IMR-90 (cell line): Measurements from ENCODE around the gene CDK14. TPM values are rescaled to one million over a fixed set of nuclear protein-coding genes. Genes with fewer than 3 reads are reported as not detected.

ENCODE experiments used
- ATAC-seq: fragments of 200-7000 bp; cut with Tn5 transposase; 2 replicates; pipeline ENCODE4 v1.9.1; 2020; ENCODE audit warnings: low read depth, mild to moderate bottlenecking, moderate library complexity
- Bru-seq: library from RNA; stranded (reverse); fragments of 400-500 nt; gene quantifications from one replicate; lab custom pipeline; 2021; lab: Mats Ljungman, UMichigan
- BruChase-seq, 2 experiments: library from RNA; stranded (reverse); fragments of 400-500 nt; gene quantifications; one replicate each; lab custom pipeline; 2021; lab: Mats Ljungman, UMichigan
- BruUV-seq: library from RNA; stranded (reverse); fragments of 400-500 nt; replicated peaks from 2 replicates; lab custom pipeline; 2021; lab: Mats Ljungman, UMichigan
- CTCF ChIA-PET: fragments of 300-600 bp; formaldehyde crosslinking; extraction: SDS; loops from one replicate; lab custom pipeline; 2021; ENCODE audit warnings: antibody characterized with exemption; lab: Yijun Ruan, JAX
- POLR2A ChIA-PET: fragments of 300-600 bp; sonication (Branson Sonifier 250); formaldehyde crosslinking; loops from one replicate; lab custom pipeline; 2022; ENCODE audit warnings: antibody characterized with exemption; ENCODE audit not compliant: unreplicated experiment; lab: Charles Lee
- DNase-seq: peaks from one replicate; pipeline ENCODE4 v3.0.0; 2013
- H2AFZ ChIP-seq: replicated peaks from 2 replicates; pipeline ENCODE3; 2013; ENCODE audit warnings: low read length, mild to moderate bottlenecking; ENCODE audit not compliant: poor library complexity
- H2AK5ac ChIP-seq: 2 replicates; pipeline ENCODE4 v1.6.1; 2013; ENCODE audit warnings: low read depth, low read length, inconsistent platforms
- H2AK9ac ChIP-seq: replicated peaks from 2 replicates; pipeline ENCODE3; 2013; ENCODE audit warnings: mild to moderate bottlenecking, low read depth, low read length, moderate library complexity; ENCODE audit not compliant: poor library complexity
- H2BK120ac ChIP-seq: 2 replicates; pipeline ENCODE4 v1.6.1; 2013; ENCODE audit warnings: low read depth, low read length, inconsistent platforms
- H2BK15ac ChIP-seq: 3 replicates; pipeline ENCODE4 v1.6.1; 2013; ENCODE audit warnings: low read depth, low read length, inconsistent platforms
- H2BK20ac ChIP-seq: 2 replicates; pipeline ENCODE4 v1.6.1; 2013; ENCODE audit warnings: low read depth, mild to moderate bottlenecking, inconsistent platforms, low read length, moderate library complexity
- H2BK5ac ChIP-seq: 2 replicates; pipeline ENCODE4 v1.6.1; 2013; ENCODE audit warnings: mild to moderate bottlenecking, low read depth, low read length, inconsistent platforms; ENCODE audit not compliant: poor library complexity, severe bottlenecking
- H3K14ac ChIP-seq: replicated peaks from 2 replicates; pipeline ENCODE4 v1.6.1; 2013; ENCODE audit warnings: low read depth, low read length, inconsistent platforms
- H3K18ac ChIP-seq: 2 replicates; pipeline ENCODE4 v1.6.1; 2013; ENCODE audit warnings: low read depth, low read length, control low read depth
- H3K23ac ChIP-seq: 2 replicates; pipeline ENCODE4 v1.6.1; 2013; ENCODE audit warnings: low read depth, low read length, inconsistent platforms
- H3K27ac ChIP-seq: 2 replicates; pipeline ENCODE4 v1.5.1; 2013; ENCODE audit warnings: mild to moderate bottlenecking, control low read depth, low read length; ENCODE audit not compliant: insufficient read depth
- H3K27me3 ChIP-seq: 2 replicates; pipeline ENCODE4 v1.6.1; 2013; ENCODE audit warnings: low read length; ENCODE audit not compliant: control insufficient read depth, insufficient read depth
- H3K36me3 ChIP-seq: 2 replicates; pipeline ENCODE4 v1.6.1; 2013; ENCODE audit warnings: low read length, mixed read lengths; ENCODE audit not compliant: control insufficient read depth, insufficient read depth
- H3K4ac ChIP-seq: 2 replicates; pipeline ENCODE4 v1.6.1; 2013; ENCODE audit warnings: low read depth, low read length, inconsistent platforms
- H3K4me1 ChIP-seq: 2 replicates; pipeline ENCODE4 v1.6.1; 2013; ENCODE audit warnings: low read length, mixed read lengths; ENCODE audit not compliant: control insufficient read depth, insufficient read depth
- H3K4me2 ChIP-seq: 2 replicates; pipeline ENCODE4 v1.6.1; 2013; ENCODE audit warnings: low read depth, mild to moderate bottlenecking, control low read depth, low read length, moderate library complexity
- H3K4me3 ChIP-seq: 2 replicates; pipeline ENCODE4 v1.5.1; 2013; ENCODE audit warnings: low read depth, mild to moderate bottlenecking, control low read depth, low read length, moderate library complexity; ENCODE audit not compliant: insufficient read depth
- H3K56ac ChIP-seq: 2 replicates; pipeline ENCODE4 v1.6.1; 2013; ENCODE audit warnings: low read length, inconsistent platforms; ENCODE audit not compliant: insufficient read depth; ENCODE audit errors: extremely low read depth
- H3K79me1 ChIP-seq, 2 experiments: 2 replicates each; pipeline ENCODE4 v1.6.1; 2013; ENCODE audit warnings: low read length in 2 of 2, inconsistent platforms in 1 of 2, low read depth in 1 of 2
- H3K9ac ChIP-seq: 2 replicates; pipeline ENCODE4 v1.6.1; 2013; ENCODE audit warnings: low read depth, low read length, control low read depth
- H3K9me1 ChIP-seq: 2 replicates; pipeline ENCODE4 v1.6.1; 2013; ENCODE audit warnings: low read length, inconsistent platforms; ENCODE audit not compliant: insufficient read depth
- H3K9me3 ChIP-seq: 2 replicates; pipeline ENCODE4 v1.6.1; 2013; ENCODE audit warnings: low read length; ENCODE audit not compliant: control insufficient read depth, insufficient read depth
- H4K20me1 ChIP-seq: 2 replicates; pipeline ENCODE4 v1.6.1; 2013; ENCODE audit warnings: low read length, inconsistent platforms; ENCODE audit not compliant: insufficient read depth
- H4K5ac ChIP-seq: 2 replicates; pipeline ENCODE4 v1.6.1; 2013; ENCODE audit warnings: mild to moderate bottlenecking, low read depth, low read length, control low read depth
- H4K8ac ChIP-seq, 2 experiments: 2 replicates each; pipeline ENCODE4 v1.6.1; 2013; ENCODE audit warnings: low read depth in 2 of 2, low read length in 2 of 2, control low read depth in 1 of 2, inconsistent platforms in 1 of 2
- H4K91ac ChIP-seq: 2 replicates; pipeline ENCODE4 v1.6.1; 2013; ENCODE audit warnings: low read depth, low read length, inconsistent platforms; ENCODE audit not compliant: insufficient read depth
- BHLHE40 ChIP-seq: fragments of 150-350 bp; IDR thresholded peaks from 2 replicates; pipeline ENCODE4 v1.6.1; 2016; ENCODE audit warnings: mild to moderate bottlenecking, low read depth, low read length
- CEBPB ChIP-seq: IDR thresholded peaks from 2 replicates; pipeline ENCODE4 v1.6.1; 2012; ENCODE audit warnings: low read depth, low read length, improper control_type of control experiment
- CHD1 ChIP-seq: IDR thresholded peaks from 2 replicates; pipeline ENCODE4 v1.6.1; 2012; ENCODE audit warnings: low read depth, low read length, improper control_type of control experiment
- CTCF ChIP-seq: conservative IDR thresholded peaks from 2 replicates; pipeline ENCODE4 v1.5.1; 2012; ENCODE audit warnings: mild to moderate bottlenecking, low read depth, low read length, improper control_type of control experiment
- FOS ChIP-seq: fragments of 150-350 bp; IDR thresholded peaks from 2 replicates; pipeline ENCODE4 v1.6.1; 2016; ENCODE audit warnings: low read depth, low read length
- MXI1 ChIP-seq: IDR thresholded peaks from 2 replicates; pipeline ENCODE4 v1.6.1; 2012; ENCODE audit warnings: low read depth, mild to moderate bottlenecking, low read length, moderate library complexity, borderline replicate concordance
- NFE2L2 ChIP-seq: fragments of 150-350 bp; IDR thresholded peaks from 2 replicates; pipeline ENCODE4 v1.6.1; 2016; ENCODE audit warnings: low read depth, mild to moderate bottlenecking, low read length
- POLR2A ChIP-seq: IDR thresholded peaks from 2 replicates; pipeline ENCODE4 v1.6.1; 2012; ENCODE audit warnings: mild to moderate bottlenecking, low read depth, low read length
- RAD21 ChIP-seq: IDR thresholded peaks from 2 replicates; pipeline ENCODE4 v1.6.1; 2012; ENCODE audit warnings: low read length, improper control_type of control experiment
- RCOR1 ChIP-seq: IDR thresholded peaks from 2 replicates; pipeline ENCODE4 v1.6.1; 2012; ENCODE audit warnings: mild to moderate bottlenecking, low read length, improper control_type of control experiment; ENCODE audit not compliant: insufficient replicate concordance
- SMC3 ChIP-seq: fragments of 150-350 bp; IDR thresholded peaks from 2 replicates; pipeline ENCODE4 v1.6.1; 2016; ENCODE audit warnings: low read depth, mild to moderate bottlenecking, antibody characterized with exemption, low read length, moderate library complexity
- WGBS, 2 experiments: methylation state at CpG; one replicate each; pipeline versions ENCODE4 v1.1.5 to v1.1.7; 2013; ENCODE audit warnings: missing lambda C conversion rate in 2 of 2; ENCODE audit not compliant: insufficient read length in 1 of 2; ENCODE audit errors: extremely low coverage in 2 of 2; 5-methylcytosine and 5-hydroxymethylcytosine counted together
- dilution Hi-C: fragments of 300-500 bp; cut with HindIII; formaldehyde crosslinking; loops from one replicate; pipeline ENCODE4 v1.14.3; 2018; ENCODE audit warnings: low sequenced_read_pairs; ENCODE audit not compliant: unreplicated experiment
- in situ Hi-C: fragments of 300-500 bp; cut with MboI; formaldehyde crosslinking; loops from 3 replicates; pipeline ENCODE4 v1.14.3; 2019; ENCODE audit warnings: low sequenced_read_pairs, inconsistent platforms, mixed read lengths
- intact Hi-C: fragments of 100-400 bp; cut with micrococcal nuclease; formaldehyde crosslinking; loops from 2 replicates; pipeline ENCODE4 v1.10.0; 2022
- long read RNA-seq: library from polyadenylated mRNA; unstranded; transcript quantifications from one replicate; pipeline ENCODE4 v2.0.0, GENCODE V29; 2021; ENCODE audit not compliant: unreplicated experiment
- polyA plus RNA-seq, 3 experiments: library from polyadenylated mRNA; depleted of rRNA; stranded (reverse); fragments of >200 nt; gene quantifications; 2 replicates each; pipeline ENCODE4 v1.2.3, GENCODE V29; 2012; ENCODE audit warnings: low replicate concordance in 1 of 3
- total RNA-seq: library from RNA; depleted of rRNA; stranded (reverse); fragments of >200 nt; gene quantifications from 2 replicates; pipeline ENCODE4 v1.2.3, GENCODE V29; 2012; rRNA removed
- TF ChIP-seq, protein P1 (sequence below): fragments of 150-350 bp; IDR thresholded peaks from 2 replicates; pipeline ENCODE4 v1.6.1; 2017; ENCODE audit warnings: mild to moderate bottlenecking, antibody characterized with exemption, low read length, low read depth

The CDK14 gene
- total RNA-seq (28.1 and 29.6 TPM in 2 replicates), polyA plus RNA-seq (2012; rRNA removed) (6.9 and 10.1 TPM in 2 replicates), Bru-seq, nascent RNA (percentile 78 among the genes with signal in this experiment), BruChase-seq, experiment 1, labeled RNA remaining after a 6-hour chase (percentile 56 among the genes with signal in this experiment), BruChase-seq, experiment 2, labeled RNA remaining after a 2-hour chase (percentile 65 among the genes with signal in this experiment)
- polyA plus RNA-seq (2012; cell fraction: cytosol; rRNA removed), result 2.2 and 3.0 TPM in 2 replicates
- 1.0 and 9.0 TPM in 2 replicates for polyA plus RNA-seq (2012; cell fraction: nucleus; rRNA removed; ENCODE audit: low replicate concordance)
- long read RNA-seq, full-length matches to known transcripts, result 10 of 28 reads
- long read RNA-seq, partial matches to known transcripts, result 4 of 28 reads
- long read RNA-seq, other reads (novel, unspliced or antisense), result 14 of 28 reads

- DNase-seq (peak; percentile 53), ATAC-seq (peak; percentile 75)
- in situ Hi-C loops, result no loop called here
- Histone ChIP-seq H3K14ac (peak within 1 kb of the TSS; percentile 76), H4K91ac (peak within 1 kb of the TSS; percentile 62; the same call in 1 of the 2 replicates), H2AK5ac (peak within 1 kb of the TSS; percentile 76; the same call in 1 of the 2 replicates), H2BK5ac (peak within 1 kb of the TSS; percentile 92), H2BK120ac (peak within 1 kb of the TSS; percentile 79), H4K8ac (peak within 1 kb of the TSS; percentile 35 to 66; a peak in 3 of 4 replicates), H4K20me1 (no peaks in the 10 kb centered on the region), H3K79me1 (peaks cover 6 to 24% of the 10 kb centered on the region in 2 experiments; a peak in 3 of 4 replicates), H2BK15ac (peak within 1 kb of the TSS; percentile 58; the same call in 1 of the 3 replicates), H3K4me2 (peak within 1 kb of the TSS; percentile 97), H3K4me1 (peaks cover 2% of the 10 kb centered on the region; the same call in 1 of the 2 replicates), H3K23ac (peak within 1 kb of the TSS; percentile 94), H3K4me3 (peak within 1 kb of the TSS; percentile 97), H3K4ac (peak within 1 kb of the TSS; percentile 62), H4K5ac (peak within 1 kb of the TSS; percentile 66), H3K9ac (peak within 1 kb of the TSS; percentile 92), H2BK20ac (peak within 1 kb of the TSS; percentile 4; the same call in 1 of the 2 replicates), H3K18ac (peak within 1 kb of the TSS; percentile 60), H3K9me1 (no peaks in the 10 kb centered on the region), H3K36me3 (no peaks in the 10 kb centered on the region), H3K27me3 (no peaks in the 10 kb centered on the region), H3K56ac (peak within 1 kb of the TSS; percentile 56), H3K9me3 (no peaks in the 10 kb centered on the region), H2AK9ac (peak within 1 kb of the TSS; percentile 81), H3K27ac (peak within 1 kb of the TSS; percentile 88), H2AFZ (peak within 1 kb of the TSS; percentile 93)
- WGBS, 2 experiments, result 0% methylated on average over 28 of the region's 118 CpGs; no CpG with 5 or more reads in 1 of the 2 experiments
- CTCF ChIA-PET, result interaction anchor here (0.6 to 2.6 kb wide), 6 partner anchors 10 to 439 kb away, joined by 3 to 9 read pairs (median 4); no protein-coding TSS in a partner anchor
- BruUV-seq, result no TSS peak
- POLR2A ChIA-PET, result no interaction called here
- TF ChIP-seq POLR2A (no peak; the same call in 1 of the 2 replicates), FOS (no peak), CEBPB (no peak), NFE2L2 (no peak), RAD21 (peak; percentile 16; the same call in 1 of the 2 replicates), BHLHE40 (no peak), SMC3 (no peak), CHD1 (no peak), CTCF (peak; percentile 52), MXI1 (0 out of 2 replicates have a peak, but pooled peaks have one; percentile 11), RCOR1 (no peak)
- TF ChIP-seq, protein P1, sequence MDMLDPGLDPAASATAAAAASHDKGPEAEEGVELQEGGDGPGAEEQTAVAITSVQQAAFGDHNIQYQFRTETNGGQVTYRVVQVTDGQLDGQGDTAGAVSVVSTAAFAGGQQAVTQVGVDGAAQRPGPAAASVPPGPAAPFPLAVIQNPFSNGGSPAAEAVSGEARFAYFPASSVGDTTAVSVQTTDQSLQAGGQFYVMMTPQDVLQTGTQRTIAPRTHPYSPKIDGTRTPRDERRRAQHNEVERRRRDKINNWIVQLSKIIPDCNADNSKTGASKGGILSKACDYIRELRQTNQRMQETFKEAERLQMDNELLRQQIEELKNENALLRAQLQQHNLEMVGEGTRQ, result no peak
- intact Hi-C loops, result loop anchor here (1.0 to 10.0 kb wide), 6 partner anchors 111 to 669 kb away; partner anchors contain the start of gene FZD1
- dilution Hi-C loops, result no loop called here
These were observed at the start of gene CDK14 for GRCh38 chr7:90595801-90596670. CDK14 (plus strand) TSS chr7:90596321; CDS start chr7:90596628, 307 bp downstream.
